ENCODE results near the gene CCDC171.

DNA sequence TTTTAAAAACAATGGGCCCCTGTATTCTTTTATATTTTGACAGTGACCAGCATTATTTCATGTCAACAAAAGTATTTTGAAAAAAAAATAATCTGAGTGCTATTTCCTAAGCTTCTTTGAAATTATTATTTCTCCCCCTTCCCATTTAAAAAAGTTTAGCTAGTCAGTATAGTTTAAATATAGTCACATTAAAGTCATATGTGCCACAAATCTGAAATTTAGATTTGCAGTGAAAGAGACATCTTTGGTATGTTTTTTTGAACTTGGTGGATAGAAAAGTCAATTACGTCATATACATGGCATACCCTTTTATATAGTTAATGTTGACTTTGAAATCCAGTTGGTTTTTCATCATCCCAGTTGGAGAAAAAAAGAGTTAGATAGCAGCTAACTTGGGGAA is 297.0 kb downstream of the CCDC171 start:
- TF ChIP-seq, protein P1, sequence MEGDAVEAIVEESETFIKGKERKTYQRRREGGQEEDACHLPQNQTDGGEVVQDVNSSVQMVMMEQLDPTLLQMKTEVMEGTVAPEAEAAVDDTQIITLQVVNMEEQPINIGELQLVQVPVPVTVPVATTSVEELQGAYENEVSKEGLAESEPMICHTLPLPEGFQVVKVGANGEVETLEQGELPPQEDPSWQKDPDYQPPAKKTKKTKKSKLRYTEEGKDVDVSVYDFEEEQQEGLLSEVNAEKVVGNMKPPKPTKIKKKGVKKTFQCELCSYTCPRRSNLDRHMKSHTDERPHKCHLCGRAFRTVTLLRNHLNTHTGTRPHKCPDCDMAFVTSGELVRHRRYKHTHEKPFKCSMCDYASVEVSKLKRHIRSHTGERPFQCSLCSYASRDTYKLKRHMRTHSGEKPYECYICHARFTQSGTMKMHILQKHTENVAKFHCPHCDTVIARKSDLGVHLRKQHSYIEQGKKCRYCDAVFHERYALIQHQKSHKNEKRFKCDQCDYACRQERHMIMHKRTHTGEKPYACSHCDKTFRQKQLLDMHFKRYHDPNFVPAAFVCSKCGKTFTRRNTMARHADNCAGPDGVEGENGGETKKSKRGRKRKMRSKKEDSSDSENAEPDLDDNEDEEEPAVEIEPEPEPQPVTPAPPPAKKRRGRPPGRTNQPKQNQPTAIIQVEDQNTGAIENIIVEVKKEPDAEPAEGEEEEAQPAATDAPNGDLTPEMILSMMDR (conservative IDR thresholded peaks at IDR 0.05; ENCODE audit: low read depth in 2 of 2) = no peak
- no peak for TF ChIP-seq EZH2phosphoT487 (IDR thresholded peaks at IDR 0.05; ENCODE audit: unreplicated experiment)
- TF ChIP-seq, protein P2, sequence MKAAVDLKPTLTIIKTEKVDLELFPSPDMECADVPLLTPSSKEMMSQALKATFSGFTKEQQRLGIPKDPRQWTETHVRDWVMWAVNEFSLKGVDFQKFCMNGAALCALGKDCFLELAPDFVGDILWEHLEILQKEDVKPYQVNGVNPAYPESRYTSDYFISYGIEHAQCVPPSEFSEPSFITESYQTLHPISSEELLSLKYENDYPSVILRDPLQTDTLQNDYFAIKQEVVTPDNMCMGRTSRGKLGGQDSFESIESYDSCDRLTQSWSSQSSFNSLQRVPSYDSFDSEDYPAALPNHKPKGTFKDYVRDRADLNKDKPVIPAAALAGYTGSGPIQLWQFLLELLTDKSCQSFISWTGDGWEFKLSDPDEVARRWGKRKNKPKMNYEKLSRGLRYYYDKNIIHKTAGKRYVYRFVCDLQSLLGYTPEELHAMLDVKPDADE (IDR thresholded peaks at IDR 0.05) = no peak
- TF ChIP-seq, protein P3, sequence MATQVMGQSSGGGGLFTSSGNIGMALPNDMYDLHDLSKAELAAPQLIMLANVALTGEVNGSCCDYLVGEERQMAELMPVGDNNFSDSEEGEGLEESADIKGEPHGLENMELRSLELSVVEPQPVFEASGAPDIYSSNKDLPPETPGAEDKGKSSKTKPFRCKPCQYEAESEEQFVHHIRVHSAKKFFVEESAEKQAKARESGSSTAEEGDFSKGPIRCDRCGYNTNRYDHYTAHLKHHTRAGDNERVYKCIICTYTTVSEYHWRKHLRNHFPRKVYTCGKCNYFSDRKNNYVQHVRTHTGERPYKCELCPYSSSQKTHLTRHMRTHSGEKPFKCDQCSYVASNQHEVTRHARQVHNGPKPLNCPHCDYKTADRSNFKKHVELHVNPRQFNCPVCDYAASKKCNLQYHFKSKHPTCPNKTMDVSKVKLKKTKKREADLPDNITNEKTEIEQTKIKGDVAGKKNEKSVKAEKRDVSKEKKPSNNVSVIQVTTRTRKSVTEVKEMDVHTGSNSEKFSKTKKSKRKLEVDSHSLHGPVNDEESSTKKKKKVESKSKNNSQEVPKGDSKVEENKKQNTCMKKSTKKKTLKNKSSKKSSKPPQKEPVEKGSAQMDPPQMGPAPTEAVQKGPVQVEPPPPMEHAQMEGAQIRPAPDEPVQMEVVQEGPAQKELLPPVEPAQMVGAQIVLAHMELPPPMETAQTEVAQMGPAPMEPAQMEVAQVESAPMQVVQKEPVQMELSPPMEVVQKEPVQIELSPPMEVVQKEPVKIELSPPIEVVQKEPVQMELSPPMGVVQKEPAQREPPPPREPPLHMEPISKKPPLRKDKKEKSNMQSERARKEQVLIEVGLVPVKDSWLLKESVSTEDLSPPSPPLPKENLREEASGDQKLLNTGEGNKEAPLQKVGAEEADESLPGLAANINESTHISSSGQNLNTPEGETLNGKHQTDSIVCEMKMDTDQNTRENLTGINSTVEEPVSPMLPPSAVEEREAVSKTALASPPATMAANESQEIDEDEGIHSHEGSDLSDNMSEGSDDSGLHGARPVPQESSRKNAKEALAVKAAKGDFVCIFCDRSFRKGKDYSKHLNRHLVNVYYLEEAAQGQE (IDR thresholded peaks at IDR 0.05; ENCODE audit: unreplicated experiment) = no peak

All from GM23338 (cell line).